NCI-H2029 (cell line): ENCODE measurements around the gene KIF25.
A peak's percentile ranks its signal among the peaks of the same experiment; 100 is the strongest.

ENCODE experiments used
- DNase-seq: peaks from one replicate; lab custom pipeline; 2025; lab: John Stamatoyannopoulos, UW

The KIF25 gene

DNA sequence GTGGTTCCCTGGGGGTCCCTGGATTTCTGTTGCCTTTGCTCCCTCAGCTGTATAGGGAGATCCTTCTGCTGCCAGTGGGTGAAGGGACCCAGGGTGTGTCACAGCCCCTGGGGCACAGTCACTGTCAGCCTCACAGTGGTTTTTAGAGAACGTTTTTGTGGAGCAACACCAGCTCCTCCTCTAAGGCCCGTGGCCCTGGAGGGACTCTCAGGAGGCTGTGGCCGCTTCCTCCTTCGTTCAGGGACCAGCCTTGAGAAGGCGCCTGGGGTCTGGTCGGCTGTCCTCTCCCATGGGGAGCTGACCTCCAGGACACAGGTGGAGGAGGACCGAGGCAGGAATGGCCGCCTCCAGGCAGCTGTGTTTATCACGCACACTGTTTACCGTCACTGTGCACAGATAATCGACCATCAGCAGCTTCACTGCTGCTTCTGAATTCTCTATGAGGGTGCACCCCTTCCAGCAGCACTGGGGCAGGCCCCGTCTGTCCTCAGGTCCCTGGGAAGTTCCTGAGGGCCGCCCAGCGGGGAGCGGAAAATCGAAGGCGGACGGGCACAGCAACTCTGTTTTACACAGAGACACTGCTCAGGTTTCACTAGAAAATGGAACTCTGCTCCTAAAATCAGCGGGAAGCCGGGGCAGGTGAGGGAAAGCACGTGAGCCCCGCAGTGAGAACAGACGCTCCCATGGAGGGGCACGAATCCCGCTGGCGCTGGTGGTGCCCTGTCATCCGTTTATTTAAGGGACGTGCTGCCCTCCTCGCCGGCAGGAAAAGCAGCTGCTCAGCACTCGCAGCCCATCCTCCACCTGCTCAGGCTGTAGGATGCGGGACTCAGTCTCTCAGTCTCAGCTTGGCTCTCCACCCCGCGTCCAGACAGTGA lies 92.0 kb downstream of the KIF25 start:
- DNase-seq = peak; percentile 63

DNA sequence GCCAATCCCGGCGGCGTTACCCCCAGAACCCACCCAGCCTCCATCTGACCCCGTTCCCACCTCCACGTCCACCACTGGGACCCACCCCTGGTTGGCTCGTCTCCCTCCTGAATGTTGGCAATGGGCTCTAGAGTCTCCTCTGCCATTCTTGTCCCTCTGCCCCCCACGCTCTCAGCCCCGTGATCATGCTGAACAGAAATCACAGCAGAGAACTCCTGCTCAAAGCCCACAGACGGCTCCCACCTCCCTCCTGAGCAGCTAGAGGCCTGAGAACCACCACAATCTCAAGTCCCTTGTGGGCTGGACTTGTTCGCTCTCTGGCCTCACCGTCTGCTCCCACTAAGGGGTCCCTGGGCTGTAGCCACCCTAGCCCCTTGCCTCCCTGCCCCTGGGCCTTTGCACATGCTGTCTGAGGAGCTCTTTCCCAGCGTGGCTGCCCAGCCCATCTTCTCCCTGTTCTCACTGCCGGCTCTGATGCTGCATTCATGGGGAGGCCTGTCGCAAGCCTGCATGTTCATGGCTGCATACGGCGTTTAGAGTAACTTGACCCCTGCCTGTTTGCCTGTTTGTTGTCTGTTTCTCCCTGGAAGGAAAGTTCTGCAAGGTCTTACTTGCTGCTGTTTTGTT lies 92.7 kb downstream of the KIF25 start:
- no peak for DNase-seq

DNA sequence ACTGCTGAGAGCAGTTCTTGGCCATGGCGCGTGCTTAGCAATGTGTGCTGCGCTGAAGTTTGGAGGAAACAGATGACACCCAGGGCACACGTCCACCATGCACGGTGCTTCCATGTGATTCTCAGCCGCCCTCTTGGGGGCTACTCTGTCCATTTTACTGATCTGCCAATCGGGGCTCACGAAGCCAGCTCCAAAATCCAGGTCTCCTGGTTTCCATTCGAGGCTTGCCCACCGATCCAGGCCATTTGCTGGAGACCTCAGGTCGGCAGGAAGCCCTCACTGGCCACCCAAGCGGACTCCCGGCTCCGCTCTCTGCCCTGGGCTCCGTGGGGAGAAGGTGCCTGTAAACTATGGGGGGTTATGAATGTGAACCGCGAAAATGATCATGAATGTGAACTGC lies 93.2 kb downstream of the KIF25 start:
- no peak for DNase-seq

DNA sequence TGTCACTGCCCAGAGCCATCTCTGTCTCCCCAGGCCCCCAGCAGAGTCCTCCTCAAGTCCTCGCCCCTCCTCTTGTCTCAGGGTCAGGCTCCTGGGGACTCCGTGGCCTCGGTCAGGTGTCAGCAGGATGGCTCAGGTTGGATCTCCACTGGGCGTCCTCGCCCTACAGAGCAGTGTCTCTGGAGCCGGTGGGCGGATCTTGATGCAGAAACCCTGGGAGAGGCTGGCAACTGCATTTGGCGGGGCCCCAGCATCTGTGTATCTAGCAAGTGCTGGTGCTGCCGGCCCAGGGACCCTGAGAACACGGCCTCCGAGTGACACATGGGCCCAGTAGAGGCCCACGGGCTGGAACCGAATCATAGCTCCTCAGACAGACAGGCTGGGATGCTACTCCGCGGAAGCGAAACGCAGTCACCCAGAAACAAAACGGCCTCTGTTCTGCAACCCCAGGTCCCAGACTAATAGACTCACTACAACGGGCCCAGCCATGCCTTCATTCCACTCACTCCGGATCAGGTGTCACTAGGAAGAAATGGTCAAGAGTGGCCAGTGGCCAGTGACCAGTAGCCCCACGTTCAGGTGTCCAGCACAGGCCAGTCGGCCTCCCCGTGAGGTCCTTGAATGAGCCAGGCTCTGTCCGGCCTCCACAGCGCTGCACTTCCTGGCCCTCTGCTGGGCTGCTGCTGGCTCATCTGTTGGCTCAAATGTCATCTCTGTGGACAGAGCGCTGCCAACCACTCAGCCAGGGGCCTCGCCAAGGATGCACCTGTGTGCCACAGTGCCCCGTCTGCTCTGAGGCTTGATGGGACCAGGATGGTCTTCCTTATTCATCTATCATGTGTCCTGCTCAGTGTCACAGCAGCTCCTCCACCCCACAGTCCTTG lies 94.2 kb downstream of the KIF25 start:
- peak; percentile 71 for DNase-seq

DNA sequence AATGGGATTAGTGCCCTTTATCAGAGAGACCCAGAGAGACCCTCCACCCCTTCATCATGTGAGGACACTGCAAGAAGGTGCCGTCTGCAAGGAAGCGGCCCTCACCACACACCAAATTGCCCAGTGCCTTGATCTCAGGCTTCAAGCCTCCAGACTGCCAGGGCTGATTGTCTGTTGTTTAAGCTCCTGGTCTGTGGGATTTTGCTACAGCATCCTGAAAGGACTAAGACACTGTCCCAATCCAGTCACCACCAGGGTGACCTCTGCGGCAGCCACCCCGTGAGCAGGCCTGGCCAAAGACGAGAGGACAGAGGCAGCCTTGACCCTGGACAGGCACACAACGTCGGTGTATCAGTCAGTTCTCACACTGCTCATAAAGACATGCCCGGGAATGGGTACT lies 95.1 kb downstream of the KIF25 start:
- DNase-seq = no peak

DNA sequence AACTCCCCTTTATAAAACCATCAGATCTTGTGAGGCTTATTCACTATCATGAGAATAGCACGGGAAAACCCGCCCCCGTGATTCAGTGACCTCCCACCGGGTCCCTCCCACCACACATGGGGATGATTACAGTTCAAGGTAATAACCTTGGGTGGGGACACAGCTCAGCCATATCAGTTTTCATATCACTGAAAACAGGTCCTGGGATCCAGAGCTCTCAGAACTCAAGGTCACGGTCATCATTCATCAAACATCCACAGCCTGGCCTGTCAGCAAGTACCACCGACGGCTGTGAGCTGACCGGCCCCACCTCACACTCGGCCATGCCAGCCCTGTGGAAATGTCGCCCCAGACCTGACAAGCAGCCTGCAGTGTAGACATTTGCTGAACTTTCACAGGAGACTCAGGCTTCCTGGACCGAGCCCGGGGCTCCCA lies 95.6 kb downstream of the KIF25 start:
- DNase-seq = no peak

DNA sequence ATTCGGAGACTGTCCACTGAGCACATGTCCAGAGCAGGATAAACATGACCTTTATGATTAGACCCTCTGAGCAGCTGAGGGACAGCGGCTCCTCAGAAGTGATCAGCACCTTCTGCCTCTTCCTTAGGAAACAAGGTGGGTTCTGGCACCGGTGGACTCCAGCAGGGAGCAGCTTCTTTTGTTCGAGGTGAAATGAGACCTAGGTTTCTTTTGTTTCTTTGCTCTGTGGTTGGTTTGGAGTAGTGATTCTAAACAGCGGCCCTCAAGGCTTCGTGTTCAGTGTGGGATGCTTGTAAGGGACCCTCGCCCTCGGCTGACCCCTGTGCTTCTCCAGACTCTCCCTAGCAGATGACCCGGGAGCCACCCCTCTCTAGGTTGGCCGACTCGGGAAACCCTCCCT lies 96.2 kb downstream of the KIF25 start:
- DNase-seq = no peak
